ENCODE measurements around the gene PDE6A.

GRCh38 chr5:149961186-149961685 lies 16.6 kb upstream of the PDE6A start:
- TF ChIP-seq CTCF (IDR thresholded peaks at IDR 0.05; ENCODE audit: low read depth, low read length) (no peak), POLR2A (IDR thresholded peaks at IDR 0.05; ENCODE audit: extremely low read depth, insufficient read length) (no peak), MAX (IDR thresholded peaks at IDR 0.05; ENCODE audit: low read depth, low read length) (no peak)

Data from NB4 (cell line).